ENCODE data around the gene PACSIN2. TPM values are rescaled to one million over a fixed set of nuclear protein-coding genes. Genes with fewer than 3 reads are reported as not detected.
"Not testable (repeated sequence)": the region's sequence is repeated elsewhere in the genome, so short reads cannot be mapped to it uniquely, and the experiment has no call there.

The PACSIN2 gene
- total and polyA plus RNA-seq, 7 experiments from 2014 or later: 26.6 to 62.5 (median 36.3) TPM

GRCh38 chr22:42918500-42918899, 96.4 kb downstream of the PACSIN2 start:
- Mint-ChIP-seq H3K27ac (no peak overlapping the region), H3K4me3 (no peak overlapping the region), H3K27me3 (no peaks in the 10 kb centered on the region), H3K4me1 (peaks cover 8 to 51% (median 41%) of the 10 kb centered on the region in 7 donors), H3K9me3 (no peaks in the 10 kb centered on the region), H3K36me3 (no peaks in the 10 kb centered on the region)
- Histone ChIP-seq H3K36me3 (ENCODE audit: control insufficient read depth in 2 of 3, insufficient read depth in 3 of 3, low read length in 3 of 3) (no peaks in the 10 kb centered on the region), H3K27ac (ENCODE audit: low read depth, low read length) (no peak overlapping the region), H3K9me3 (ENCODE audit: control insufficient read depth in 2 of 3, low read length in 3 of 3) (no peaks in the 10 kb centered on the region), H3K4me3 (ENCODE audit: low read length) (no peak overlapping the region), H3K4me1 (ENCODE audit: control insufficient read depth in 2 of 2, insufficient read depth in 2 of 2, low read length in 2 of 2) (no peaks in the 10 kb centered on the region), H3K27me3 (ENCODE audit: control insufficient read depth in 2 of 2, insufficient read depth in 2 of 2, low read length in 2 of 2) (no peaks in the 10 kb centered on the region)
- POLR2A ChIA-PET: no interaction called here
- CTCF ChIA-PET: interaction anchor here (1.0 kb wide), 1 partner anchor 11 kb away, joined by 3 read pairs; no protein-coding TSS in a partner anchor
- no peak for ATAC-seq
- intact Hi-C loops (cut with micrococcal nuclease): no loop called here
- no peak for DNase-seq

GRCh38 chr22:42917358-42917757, 97.6 kb downstream of the PACSIN2 start:
- H3K4me3 Mint-ChIP-seq; H3K36me3 Mint-ChIP-seq; H3K36me3 ChIP-seq (ENCODE audit: control insufficient read depth in 2 of 3, insufficient read depth in 3 of 3, low read length in 3 of 3); H3K4me1 ChIP-seq (ENCODE audit: control insufficient read depth in 2 of 2, insufficient read depth in 2 of 2, low read length in 2 of 2); H3K27me3 Mint-ChIP-seq; H3K27ac ChIP-seq (ENCODE audit: low read depth, low read length); H3K9me3 ChIP-seq (ENCODE audit: control insufficient read depth in 2 of 3, low read length in 3 of 3); intact Hi-C loops (cut with micrococcal nuclease); H3K27me3 ChIP-seq (ENCODE audit: control insufficient read depth in 2 of 2, insufficient read depth in 2 of 2, low read length in 2 of 2); CTCF ChIA-PET; H3K27ac Mint-ChIP-seq; POLR2A ChIA-PET; H3K9me3 Mint-ChIP-seq; DNase-seq; H3K4me3 ChIP-seq (ENCODE audit: low read length); ATAC-seq: not testable (repeated sequence)
- peaks cover 4 to 40% (median 31%) of the 10 kb centered on the region in 7 donors for H3K4me1 Mint-ChIP-seq

- Histone ChIP-seq H3K4me1 (ENCODE audit: control insufficient read depth in 2 of 2, insufficient read depth in 2 of 2, low read length in 2 of 2) (no peaks in the 10 kb centered on the region), H3K27ac (ENCODE audit: low read depth, low read length) (no peak overlapping the region), H3K4me3 (ENCODE audit: low read length) (no peak overlapping the region), H3K36me3 (ENCODE audit: control insufficient read depth in 2 of 3, insufficient read depth in 3 of 3, low read length in 3 of 3) (peaks cover 0 to 10% (median 0%) of the 10 kb centered on the region in 3 experiments), H3K9me3 (ENCODE audit: control insufficient read depth in 2 of 3, low read length in 3 of 3) (no peaks in the 10 kb centered on the region), H3K27me3 (ENCODE audit: control insufficient read depth in 2 of 2, insufficient read depth in 2 of 2, low read length in 2 of 2) (no peaks in the 10 kb centered on the region)
- Mint-ChIP-seq H3K27ac (peak overlapping the region in 4 of 9 donors; percentile 2 to 45 (median 26)), H3K27me3 (no peaks in the 10 kb centered on the region), H3K4me1 (peaks cover 0 to 30% (median 27%) of the 10 kb centered on the region in 7 donors), H3K4me3 (no peak overlapping the region), H3K36me3 (peaks cover 0 to 8% (median 5%) of the 10 kb centered on the region in 5 donors), H3K9me3 (no peaks in the 10 kb centered on the region)
- POLR2A ChIA-PET: no interaction called here
- ATAC-seq: no peak
- CTCF ChIA-PET: interaction anchor here (0.5 to 0.8 kb wide), 3 partner anchors 60 to 120 kb away, joined by 3 to 5 read pairs (median 4); no protein-coding TSS in a partner anchor
- no peak for DNase-seq
- intact Hi-C loops (cut with micrococcal nuclease): no loop called here
Measured at GRCh38 chr22:42915980-42916765, 98.8 kb downstream of the PACSIN2 start.

- Histone ChIP-seq H3K9me3 (ENCODE audit: control insufficient read depth in 2 of 3, low read length in 3 of 3) (no peaks in the 10 kb centered on the region), H3K27me3 (ENCODE audit: control insufficient read depth in 2 of 2, insufficient read depth in 2 of 2, low read length in 2 of 2) (no peaks in the 10 kb centered on the region), H3K4me3 (ENCODE audit: low read length) (no peak overlapping the region), H3K36me3 (ENCODE audit: control insufficient read depth in 2 of 3, insufficient read depth in 3 of 3, low read length in 3 of 3) (peaks cover 0 to 19% (median 0%) of the 10 kb centered on the region in 3 experiments), H3K27ac (ENCODE audit: low read depth, low read length) (no peak overlapping the region), H3K4me1 (ENCODE audit: control insufficient read depth in 2 of 2, insufficient read depth in 2 of 2, low read length in 2 of 2) (no peaks in the 10 kb centered on the region)
- DNase-seq (no peak), ATAC-seq (no peak)
- Mint-ChIP-seq H3K27ac (no peak overlapping the region), H3K4me1 (peaks cover 0 to 25% (median 22%) of the 10 kb centered on the region in 7 donors), H3K36me3 (peaks cover 0 to 19% (median 5%) of the 10 kb centered on the region in 5 donors), H3K27me3 (no peaks in the 10 kb centered on the region), H3K9me3 (no peaks in the 10 kb centered on the region), H3K4me3 (no peak overlapping the region)
- POLR2A ChIA-PET: no interaction called here
- intact Hi-C loops (cut with micrococcal nuclease): no loop called here
- CTCF ChIA-PET: no interaction called here
Measured at GRCh38 chr22:42914511-42915076, 100.4 kb downstream of the PACSIN2 start.

GRCh38 chr22:42913874-42914510, 101.0 kb downstream of the PACSIN2 start:
- Mint-ChIP-seq H3K4me3 (no peak overlapping the region), H3K27me3 (no peaks in the 10 kb centered on the region), H3K9me3 (no peaks in the 10 kb centered on the region), H3K27ac (peak overlapping the region in 1 of 9 donors; percentile 32), H3K36me3 (peaks cover 0 to 25% (median 5%) of the 10 kb centered on the region in 5 donors), H3K4me1 (peaks cover 1 to 25% (median 22%) of the 10 kb centered on the region in 7 donors)
- intact Hi-C loops (cut with micrococcal nuclease): no loop called here
- ChIA-PET CTCF (no interaction called here), POLR2A (no interaction called here)
- H3K4me3 ChIP-seq (ENCODE audit: low read length): no peak overlapping the region
- no peak overlapping the region for H3K27ac ChIP-seq (ENCODE audit: low read depth, low read length)
- no peaks in the 10 kb centered on the region for H3K9me3 ChIP-seq (ENCODE audit: control insufficient read depth in 2 of 3, low read length in 3 of 3)
- H3K27me3 ChIP-seq (ENCODE audit: control insufficient read depth in 2 of 2, insufficient read depth in 2 of 2, low read length in 2 of 2): no peaks in the 10 kb centered on the region
- peaks cover 0 to 24% (median 0%) of the 10 kb centered on the region in 3 experiments for H3K36me3 ChIP-seq (ENCODE audit: control insufficient read depth in 2 of 3, insufficient read depth in 3 of 3, low read length in 3 of 3)
- H3K4me1 ChIP-seq (ENCODE audit: control insufficient read depth in 2 of 2, insufficient read depth in 2 of 2, low read length in 2 of 2): no peaks in the 10 kb centered on the region
- DNase-seq: no peak
- no peak for ATAC-seq

GRCh38 chr22:42912059-42912458, 102.9 kb downstream of the PACSIN2 start:
- no peak overlapping the region for H3K27ac ChIP-seq (ENCODE audit: low read depth, low read length)

More at GRCh38 chr22:42912059-42912458, 102.9 kb downstream of the PACSIN2 start:
- ChIA-PET CTCF (no interaction called here), POLR2A (no interaction called here)
- Histone ChIP-seq H3K4me1 (ENCODE audit: control insufficient read depth in 2 of 2, insufficient read depth in 2 of 2, low read length in 2 of 2) (no peaks in the 10 kb centered on the region), H3K4me3 (ENCODE audit: low read length) (no peak overlapping the region), H3K27me3 (ENCODE audit: control insufficient read depth in 2 of 2, insufficient read depth in 2 of 2, low read length in 2 of 2) (no peaks in the 10 kb centered on the region), H3K36me3 (ENCODE audit: control insufficient read depth in 2 of 3, insufficient read depth in 3 of 3, low read length in 3 of 3) (peaks cover 0 to 37% (median 0%) of the 10 kb centered on the region in 3 experiments), H3K9me3 (ENCODE audit: control insufficient read depth in 2 of 3, low read length in 3 of 3) (no peaks in the 10 kb centered on the region)
- Mint-ChIP-seq H3K4me1 (peaks cover 4 to 19% (median 15%) of the 10 kb centered on the region in 7 donors), H3K27ac (peak overlapping the region in 2 of 9 donors; percentile 6 to 68), H3K27me3 (no peaks in the 10 kb centered on the region), H3K4me3 (no peak overlapping the region), H3K36me3 (peaks cover 0 to 36% (median 5%) of the 10 kb centered on the region in 5 donors), H3K9me3 (no peaks in the 10 kb centered on the region)
- peak; percentile 54 for ATAC-seq
- intact Hi-C loops (cut with micrococcal nuclease): no loop called here
- DNase-seq: no peak

Data from naive thymus-derived CD4-positive, alpha-beta T cell (primary cell).